Measurements from ENCODE around the gene B2M. TPM values are rescaled to one million over a fixed set of nuclear protein-coding genes. Genes with fewer than 3 reads are reported as not detected.

Gene B2M
- total and polyA plus RNA-seq, 2 of the 13 experiments (the other 11 are each of a cell fraction or from before 2014, with no cell fraction given): 784 to 857 TPM

- TF ChIP-seq ZNF484 (CRISPR knock-in tag; IDR thresholded peaks at IDR 0.05; ENCODE audit: borderline replicate concordance, low read depth): no peak
- 0 out of 2 replicates have a peak, but pooled peaks have one; percentile 55 for TF ChIP-seq ZNF414 (CRISPR knock-in tag; IDR thresholded peaks at IDR 0.05)
- TF ChIP-seq HMG20B (CRISPR knock-in tag; conservative IDR thresholded peaks at IDR 0.05): no peak
- TF ChIP-seq, protein P1, sequence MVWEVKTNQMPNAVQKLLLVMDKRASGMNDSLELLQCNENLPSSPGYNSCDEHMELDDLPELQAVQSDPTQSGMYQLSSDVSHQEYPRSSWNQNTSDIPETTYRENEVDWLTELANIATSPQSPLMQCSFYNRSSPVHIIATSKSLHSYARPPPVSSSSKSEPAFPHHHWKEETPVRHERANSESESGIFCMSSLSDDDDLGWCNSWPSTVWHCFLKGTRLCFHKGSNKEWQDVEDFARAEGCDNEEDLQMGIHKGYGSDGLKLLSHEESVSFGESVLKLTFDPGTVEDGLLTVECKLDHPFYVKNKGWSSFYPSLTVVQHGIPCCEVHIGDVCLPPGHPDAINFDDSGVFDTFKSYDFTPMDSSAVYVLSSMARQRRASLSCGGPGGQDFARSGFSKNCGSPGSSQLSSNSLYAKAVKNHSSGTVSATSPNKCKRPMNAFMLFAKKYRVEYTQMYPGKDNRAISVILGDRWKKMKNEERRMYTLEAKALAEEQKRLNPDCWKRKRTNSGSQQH (CRISPR knock-in tag; IDR thresholded peaks at IDR 0.05; ENCODE audit: low read depth): peak; percentile 63; the same call in 1 of the 2 replicates
- TF ChIP-seq ATF7 (IDR thresholded peaks at IDR 0.05): no peak
- peak; percentile 77; the same call in 1 of the 2 replicates for TF ChIP-seq ATF7 (CRISPR knock-in tag; IDR thresholded peaks at IDR 0.05)
- TF ChIP-seq ZNF780A (CRISPR knock-in tag; IDR thresholded peaks at IDR 0.05): peak; percentile 74; the same call in 1 of the 2 replicates
- TF ChIP-seq SATB2 (CRISPR knock-in tag; IDR thresholded peaks at IDR 0.05): peak; percentile 74; the same call in 1 of the 2 replicates
- no peak for TF ChIP-seq RFX1 (IDR thresholded peaks at IDR 0.05)
- no peak for TF ChIP-seq ZNF577 (CRISPR knock-in tag; IDR thresholded peaks at IDR 0.05; ENCODE audit: borderline replicate concordance, low read depth)
- TF ChIP-seq ZNF607 (CRISPR knock-in tag; IDR thresholded peaks at IDR 0.05; ENCODE audit: borderline replicate concordance): peak; percentile 91
- TF ChIP-seq SNRNP70 (IDR thresholded peaks at IDR 0.05; ENCODE audit: low read depth, low read length): no peak
- TF ChIP-seq FOXJ3 (CRISPR knock-in tag; IDR thresholded peaks at IDR 0.05; ENCODE audit: borderline replicate concordance): peak; percentile 75
- TF ChIP-seq, protein P2, sequence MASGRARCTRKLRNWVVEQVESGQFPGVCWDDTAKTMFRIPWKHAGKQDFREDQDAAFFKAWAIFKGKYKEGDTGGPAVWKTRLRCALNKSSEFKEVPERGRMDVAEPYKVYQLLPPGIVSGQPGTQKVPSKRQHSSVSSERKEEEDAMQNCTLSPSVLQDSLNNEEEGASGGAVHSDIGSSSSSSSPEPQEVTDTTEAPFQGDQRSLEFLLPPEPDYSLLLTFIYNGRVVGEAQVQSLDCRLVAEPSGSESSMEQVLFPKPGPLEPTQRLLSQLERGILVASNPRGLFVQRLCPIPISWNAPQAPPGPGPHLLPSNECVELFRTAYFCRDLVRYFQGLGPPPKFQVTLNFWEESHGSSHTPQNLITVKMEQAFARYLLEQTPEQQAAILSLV (CRISPR knock-in tag; IDR thresholded peaks at IDR 0.05; ENCODE audit: borderline replicate concordance): peak; percentile 51; the same call in 1 of the 2 replicates
- TF ChIP-seq CBFB (CRISPR knock-in tag; IDR thresholded peaks at IDR 0.05): peak; percentile 62
- no peak for TF ChIP-seq ZNF382 (CRISPR knock-in tag; IDR thresholded peaks at IDR 0.05; ENCODE audit: borderline replicate concordance)
- TF ChIP-seq POLR2AphosphoS5 (IDR thresholded peaks at IDR 0.05; ENCODE audit: low read depth, low read length): peak; percentile 87
- TF ChIP-seq ZNF142 (CRISPR knock-in tag; IDR thresholded peaks at IDR 0.05): peak; percentile 83
These were observed 47.7 kb upstream of the B2M start, which contains the start of gene SPG11 (continued) for GRCh38 chr15:44663410-44664308.
